Fibroblast of lung (primary cell): ENCODE results near the gene SPATA19. TPM values are rescaled to one million over a fixed set of nuclear protein-coding genes. Genes with fewer than 3 reads are reported as not detected.

Experiments
- DNase-seq, 2 donors: peaks; one replicate each; pipeline versions ENCODE4 v3.0.0 to v3.0.0-alpha.2; 2010; ENCODE audit warnings: low read depth in 2 of 2
- H2AFZ ChIP-seq: 2 replicates; pipeline ENCODE4 v1.5.1; 2012; ENCODE audit warnings: low read length, control low read depth, inconsistent platforms
- H3K27ac ChIP-seq: 2 replicates; pipeline ENCODE4 v1.5.1; 2011; ENCODE audit warnings: low read length, control low read depth; ENCODE audit not compliant: insufficient read depth
- H3K27me3 ChIP-seq: 2 replicates; pipeline ENCODE4 v1.5.1; 2011; ENCODE audit warnings: mild to moderate bottlenecking, low read length; ENCODE audit not compliant: control insufficient read depth, insufficient read depth
- H3K36me3 ChIP-seq: 2 replicates; pipeline ENCODE4 v1.5.1; 2011; ENCODE audit warnings: low read length; ENCODE audit not compliant: control insufficient read depth, insufficient read depth
- H3K4me1 ChIP-seq: 2 replicates; pipeline ENCODE4 v1.5.1; 2011; ENCODE audit warnings: low read length; ENCODE audit not compliant: control insufficient read depth, insufficient read depth; ENCODE audit errors: extremely low read depth
- H3K4me2 ChIP-seq: 2 replicates; pipeline ENCODE4 v1.5.1; 2011; ENCODE audit warnings: low read length, control low read depth; ENCODE audit not compliant: insufficient read depth; ENCODE audit errors: extremely low read depth
- H3K4me3 ChIP-seq, 4 experiments: fragments of 200-600 bp in 1 of 4; sonication (generic) in 1 of 4; replicated peaks in 1 of 4; 2 replicates each; pipeline ENCODE4 v1.5.1; 2011 to 2016; ENCODE audit warnings: low read length in 4 of 4, low read depth in 3 of 4, mild to moderate bottlenecking in 3 of 4, control low read depth in 2 of 4, inconsistent platforms in 1 of 4, mixed read lengths in 1 of 4; ENCODE audit not compliant: insufficient read depth in 1 of 4; ENCODE audit errors: control extremely low read depth in 1 of 4
- H3K79me2 ChIP-seq: 2 replicates; pipeline ENCODE4 v1.5.1; 2012; ENCODE audit warnings: mild to moderate bottlenecking, low read length, inconsistent platforms; ENCODE audit not compliant: control insufficient read depth, insufficient read depth
- H3K9ac ChIP-seq: 2 replicates; pipeline ENCODE4 v1.5.1; 2011; ENCODE audit warnings: mild to moderate bottlenecking, low read length, control low read depth; ENCODE audit not compliant: insufficient read depth
- H3K9me3 ChIP-seq: 2 replicates; pipeline ENCODE4 v1.5.1; 2012; ENCODE audit warnings: low read depth, low read length; ENCODE audit not compliant: control insufficient read depth, insufficient read depth
- H4K20me1 ChIP-seq: 2 replicates; pipeline ENCODE4 v1.5.1; 2011; ENCODE audit warnings: low read length; ENCODE audit not compliant: control insufficient read depth, insufficient read depth; ENCODE audit errors: extremely low read depth
- EZH2 ChIP-seq: IDR thresholded peaks from 2 replicates; pipeline ENCODE4 v1.5.1; 2012; ENCODE audit warnings: low read length, control low read depth, mild to moderate bottlenecking; ENCODE audit errors: missing control alignments
- polyA plus RNA-seq, 2 donors: library from polyadenylated mRNA; depleted of rRNA in 1 of 2; stranded (reverse) in 1 of 2; unstranded in 1 of 2; fragments of >200 nt; gene quantifications; 2 replicates each; pipeline ENCODE4 v1.2.1, GENCODE V29; 2011 to 2012; ENCODE audit warnings: missing spikeins in 1 of 2
- total RNA-seq: library from RNA; depleted of rRNA; stranded (reverse); fragments of >200 nt; gene quantifications from 2 replicates; pipeline ENCODE4 v1.2.1, GENCODE V29; 2014
- TF ChIP-seq, protein P1 (sequence below), 2 donors: IDR thresholded peaks in 1 of 2; conservative IDR thresholded peaks in 1 of 2; 1 replicate in 1 of 2; 2 replicates in 1 of 2; pipeline ENCODE4 v1.5.1; 2011 to 2012; ENCODE audit warnings: low read length in 2 of 2, control low read depth in 1 of 2, inconsistent platforms in 1 of 2, low read depth in 1 of 2, mild to moderate bottlenecking in 1 of 2

SPATA19 gene
- total and polyA plus RNA-seq, 2 donors (not counting 1 experiment from before 2014, with no cell fraction given): not detected

DNA sequence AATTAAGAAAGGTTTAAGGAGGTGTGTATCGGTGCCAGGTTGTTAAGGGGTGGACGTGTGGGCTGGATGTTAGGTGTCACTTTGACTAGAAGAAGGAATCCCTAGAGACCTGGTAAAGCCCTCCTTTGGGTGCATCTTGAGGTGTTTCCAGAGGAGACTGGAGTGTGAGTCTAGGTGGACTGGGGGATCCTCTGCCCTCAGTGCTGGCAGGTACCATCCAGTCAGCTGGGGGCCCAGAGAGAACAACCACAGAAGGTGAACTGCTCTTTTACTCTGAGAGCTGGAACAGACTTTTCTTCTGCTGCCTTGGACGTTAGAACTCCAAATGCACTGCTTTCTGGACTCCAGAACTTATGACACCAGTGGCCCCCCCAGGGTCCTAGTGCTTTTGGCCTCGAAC lies 44.0 kb downstream of the SPATA19 start:
- Histone ChIP-seq H3K9ac (no peak overlapping the region), H3K4me2 (no peak overlapping the region), H3K36me3 (no peaks in the 10 kb centered on the region), H3K79me2 (no peaks in the 10 kb centered on the region), H2AFZ (no peak overlapping the region), H3K4me1 (no peaks in the 10 kb centered on the region), H4K20me1 (no peaks in the 10 kb centered on the region), H3K4me3 (no peak overlapping the region), H3K27ac (no peak overlapping the region), H3K9me3 (no peaks in the 10 kb centered on the region), H3K27me3 (no peaks in the 10 kb centered on the region)
- no peak for TF ChIP-seq EZH2
- TF ChIP-seq, protein P1, sequence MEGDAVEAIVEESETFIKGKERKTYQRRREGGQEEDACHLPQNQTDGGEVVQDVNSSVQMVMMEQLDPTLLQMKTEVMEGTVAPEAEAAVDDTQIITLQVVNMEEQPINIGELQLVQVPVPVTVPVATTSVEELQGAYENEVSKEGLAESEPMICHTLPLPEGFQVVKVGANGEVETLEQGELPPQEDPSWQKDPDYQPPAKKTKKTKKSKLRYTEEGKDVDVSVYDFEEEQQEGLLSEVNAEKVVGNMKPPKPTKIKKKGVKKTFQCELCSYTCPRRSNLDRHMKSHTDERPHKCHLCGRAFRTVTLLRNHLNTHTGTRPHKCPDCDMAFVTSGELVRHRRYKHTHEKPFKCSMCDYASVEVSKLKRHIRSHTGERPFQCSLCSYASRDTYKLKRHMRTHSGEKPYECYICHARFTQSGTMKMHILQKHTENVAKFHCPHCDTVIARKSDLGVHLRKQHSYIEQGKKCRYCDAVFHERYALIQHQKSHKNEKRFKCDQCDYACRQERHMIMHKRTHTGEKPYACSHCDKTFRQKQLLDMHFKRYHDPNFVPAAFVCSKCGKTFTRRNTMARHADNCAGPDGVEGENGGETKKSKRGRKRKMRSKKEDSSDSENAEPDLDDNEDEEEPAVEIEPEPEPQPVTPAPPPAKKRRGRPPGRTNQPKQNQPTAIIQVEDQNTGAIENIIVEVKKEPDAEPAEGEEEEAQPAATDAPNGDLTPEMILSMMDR (conservative IDR thresholded peaks at IDR 0.05 in 1 of 2, IDR thresholded peaks at IDR 0.05 in 1 of 2; ENCODE audit: low read depth in 1 of 2, low read length in 2 of 2): no peak
- DNase-seq: no peak

GRCh38 chr11:133800666-133801065 lies 44.6 kb downstream of the SPATA19 start:
- Histone ChIP-seq H3K4me2 (no peak overlapping the region), H3K27me3 (no peaks in the 10 kb centered on the region), H3K79me2 (no peaks in the 10 kb centered on the region), H3K9ac (no peak overlapping the region), H3K4me1 (no peaks in the 10 kb centered on the region), H3K27ac (no peak overlapping the region), H3K36me3 (no peaks in the 10 kb centered on the region), H2AFZ (no peak overlapping the region), H4K20me1 (no peaks in the 10 kb centered on the region), H3K4me3 (no peak overlapping the region), H3K9me3 (no peaks in the 10 kb centered on the region)
- no peak for TF ChIP-seq EZH2
- TF ChIP-seq, protein P1 (conservative IDR thresholded peaks at IDR 0.05 in 1 of 2, IDR thresholded peaks at IDR 0.05 in 1 of 2; ENCODE audit: low read depth in 1 of 2, low read length in 2 of 2): no peak
- no peak for DNase-seq

GRCh38 chr11:133797554-133797953 lies 47.8 kb downstream of the SPATA19 start:
- H3K4me3 ChIP-seq: no peak overlapping the region
- no peak for DNase-seq
- H4K20me1 ChIP-seq: no peaks in the 10 kb centered on the region
- H3K4me1 ChIP-seq: no peaks in the 10 kb centered on the region
- no peak overlapping the region for H3K9ac ChIP-seq
- H3K79me2 ChIP-seq: no peaks in the 10 kb centered on the region
- no peaks in the 10 kb centered on the region for H3K27me3 ChIP-seq
- no peak overlapping the region for H3K4me2 ChIP-seq
- H3K36me3 ChIP-seq: no peaks in the 10 kb centered on the region
- no peak overlapping the region for H3K27ac ChIP-seq
- TF ChIP-seq, protein P1 (conservative IDR thresholded peaks at IDR 0.05 in 1 of 2, IDR thresholded peaks at IDR 0.05 in 1 of 2; ENCODE audit: low read depth in 1 of 2, low read length in 2 of 2): no peak
- TF ChIP-seq EZH2: no peak
- no peaks in the 10 kb centered on the region for H3K9me3 ChIP-seq
- H2AFZ ChIP-seq: no peak overlapping the region
